Measurements from ENCODE around the gene ENAH.

The ENAH gene

DNA sequence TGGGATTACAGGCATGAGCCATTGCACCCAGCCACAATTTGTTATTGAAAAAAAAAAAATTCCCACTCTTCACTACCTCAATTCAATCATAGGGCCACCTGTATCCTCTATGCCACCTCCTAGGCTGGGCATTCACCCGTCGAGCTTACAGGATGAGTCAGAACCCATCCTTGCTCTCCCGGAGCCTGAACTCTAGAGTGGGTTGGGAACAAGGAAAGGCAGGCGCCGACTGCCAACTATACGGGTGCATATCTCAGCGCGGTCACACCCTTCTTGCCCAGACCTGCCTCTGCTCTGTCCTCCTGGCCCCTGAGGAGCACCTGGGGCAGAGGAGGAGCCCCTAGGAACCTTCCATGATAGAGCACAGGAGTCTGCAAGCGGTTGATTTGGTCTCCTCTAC, 203.7 kb downstream of the ENAH start:
- FAIRE-seq: no peak

- FAIRE-seq: no peak
These were observed 204.6 kb downstream of the ENAH start for GRCh38 chr1:225448146-225448805.

GRCh38 chr1:225447650-225448089, 205.3 kb downstream of the ENAH start:
- FAIRE-seq: no peak

GRCh38 chr1:225446981-225447615, 205.8 kb downstream of the ENAH start:
- FAIRE-seq: no peak

GRCh38 chr1:225446595-225446960, 206.3 kb downstream of the ENAH start:
- FAIRE-seq: no peak

GRCh38 chr1:225445639-225446594, 207.0 kb downstream of the ENAH start:
- FAIRE-seq: no peak

GRCh38 chr1:225442123-225442505, 210.8 kb downstream of the ENAH start:
- no peak for FAIRE-seq

DNA sequence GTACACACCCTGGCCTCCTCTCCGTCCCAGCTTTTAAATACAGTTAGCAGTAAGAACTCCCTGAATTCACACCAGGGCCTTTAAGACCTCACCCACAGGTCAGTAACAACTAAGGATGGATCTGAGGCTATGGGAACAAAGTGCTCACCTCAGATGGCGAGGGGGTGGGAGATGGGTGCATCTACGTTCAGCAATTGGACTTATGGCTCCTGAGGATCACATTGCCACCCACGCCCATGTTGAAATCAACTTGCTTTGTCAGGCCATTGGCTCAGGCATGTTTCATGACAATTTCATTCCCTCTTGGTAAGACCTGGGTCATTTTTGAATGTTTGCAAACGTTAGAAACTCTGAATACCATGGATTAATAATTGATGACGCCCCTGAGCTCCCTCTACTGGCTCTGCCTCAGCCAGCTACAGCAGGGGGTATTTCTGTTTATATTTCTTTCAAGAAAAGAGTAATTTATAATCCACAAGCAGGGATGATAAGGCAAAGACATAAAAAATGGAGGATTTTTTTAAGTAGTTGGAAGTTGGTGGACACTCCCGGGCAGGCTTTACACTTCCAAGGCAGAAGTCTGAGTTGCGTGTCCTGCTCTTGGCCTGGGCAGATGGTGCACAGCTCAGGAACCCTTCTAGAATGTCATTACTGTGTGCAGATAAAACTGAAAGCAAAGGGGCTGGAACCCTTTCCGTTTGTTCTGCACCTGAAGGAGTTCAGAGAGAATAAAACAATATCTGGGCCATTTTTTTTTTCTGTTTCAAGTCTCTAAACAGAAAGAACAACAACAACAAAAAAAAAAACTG, 211.4 kb downstream of the ENAH start:
- FAIRE-seq: no peak

- no peak for FAIRE-seq
These were observed 212.3 kb downstream of the ENAH start for GRCh38 chr1:225440380-225441221.

- no peak for FAIRE-seq
These were observed 215.0 kb downstream of the ENAH start for GRCh38 chr1:225437710-225438437.

Measured in G401.6 (cell line).